Astrocyte of the spinal cord (primary cell): ENCODE data around the gene UMAD1.
"Not testable (repeated sequence)": the region's sequence is repeated elsewhere in the genome, so short reads cannot be mapped to it uniquely, and the experiment has no call there.

ENCODE experiments used
- DNase-seq: peaks from one replicate; pipeline ENCODE4 v3.0.0; 2011; ENCODE audit warnings: low read depth, low spot score
- H3K4me3 ChIP-seq: 2 replicates; pipeline ENCODE4 v1.5.1; 2011; ENCODE audit warnings: low read depth, mild to moderate bottlenecking, low read length, moderate library complexity
- in situ Hi-C: cut with HindIII; loops from 2 replicates; pipeline ENCODE4 v1.10.0; 2017; ENCODE audit warnings: low sequenced_read_pairs
- TF ChIP-seq, protein P1 (sequence below): IDR thresholded peaks from 2 replicates; pipeline ENCODE4 v1.5.1; 2012; ENCODE audit warnings: low read depth, mild to moderate bottlenecking, low read length, inconsistent platforms

The UMAD1 gene

DNA sequence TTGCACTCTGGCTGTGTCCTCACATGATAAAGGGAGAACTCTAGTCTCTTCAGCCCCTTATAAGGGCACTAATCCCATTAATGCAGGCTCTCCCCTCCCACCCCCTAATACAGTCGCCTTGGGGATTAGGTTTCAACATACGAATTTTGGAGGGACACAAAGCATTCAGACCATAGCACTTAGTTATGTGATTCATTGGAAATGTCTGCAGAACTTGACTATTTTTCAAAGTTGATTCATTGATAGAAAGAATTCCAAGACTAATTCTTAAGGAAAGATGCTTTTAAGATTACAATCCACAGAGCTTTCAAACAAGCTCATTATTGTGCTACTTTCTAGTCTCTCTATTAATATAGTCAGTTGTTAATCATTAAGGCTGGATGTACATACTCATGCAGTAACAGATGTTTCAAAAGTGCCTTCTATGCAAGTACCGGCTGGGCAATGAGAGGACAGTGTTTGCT lies 163.2 kb downstream of the UMAD1 start:
- TF ChIP-seq, protein P1, sequence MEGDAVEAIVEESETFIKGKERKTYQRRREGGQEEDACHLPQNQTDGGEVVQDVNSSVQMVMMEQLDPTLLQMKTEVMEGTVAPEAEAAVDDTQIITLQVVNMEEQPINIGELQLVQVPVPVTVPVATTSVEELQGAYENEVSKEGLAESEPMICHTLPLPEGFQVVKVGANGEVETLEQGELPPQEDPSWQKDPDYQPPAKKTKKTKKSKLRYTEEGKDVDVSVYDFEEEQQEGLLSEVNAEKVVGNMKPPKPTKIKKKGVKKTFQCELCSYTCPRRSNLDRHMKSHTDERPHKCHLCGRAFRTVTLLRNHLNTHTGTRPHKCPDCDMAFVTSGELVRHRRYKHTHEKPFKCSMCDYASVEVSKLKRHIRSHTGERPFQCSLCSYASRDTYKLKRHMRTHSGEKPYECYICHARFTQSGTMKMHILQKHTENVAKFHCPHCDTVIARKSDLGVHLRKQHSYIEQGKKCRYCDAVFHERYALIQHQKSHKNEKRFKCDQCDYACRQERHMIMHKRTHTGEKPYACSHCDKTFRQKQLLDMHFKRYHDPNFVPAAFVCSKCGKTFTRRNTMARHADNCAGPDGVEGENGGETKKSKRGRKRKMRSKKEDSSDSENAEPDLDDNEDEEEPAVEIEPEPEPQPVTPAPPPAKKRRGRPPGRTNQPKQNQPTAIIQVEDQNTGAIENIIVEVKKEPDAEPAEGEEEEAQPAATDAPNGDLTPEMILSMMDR, result no peak
- no peak overlapping the region for H3K4me3 ChIP-seq
- in situ Hi-C loops, result no loop called here
- DNase-seq, result no peak

DNA sequence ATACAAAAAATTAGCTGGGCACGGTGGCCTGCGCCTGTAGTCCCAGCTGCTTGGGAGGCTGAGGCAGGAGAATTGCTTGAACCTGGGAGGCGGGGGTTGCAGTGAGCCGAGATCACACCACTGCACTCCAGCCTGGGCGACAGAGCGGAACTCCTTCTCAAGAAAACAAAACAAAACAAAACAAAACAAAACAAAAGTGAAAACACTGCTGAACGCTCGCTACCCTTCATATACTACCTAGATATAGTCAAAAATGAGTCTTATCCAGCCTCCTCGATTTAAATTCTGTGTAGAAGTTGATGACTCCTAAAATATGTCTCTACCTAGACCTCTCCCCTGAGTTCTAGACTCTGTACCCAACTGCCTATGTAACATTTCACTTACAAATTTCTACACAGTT lies 164.3 kb downstream of the UMAD1 start:
- in situ Hi-C loops, DNase-seq, H3K4me3 ChIP-seq: not testable (repeated sequence)

DNA sequence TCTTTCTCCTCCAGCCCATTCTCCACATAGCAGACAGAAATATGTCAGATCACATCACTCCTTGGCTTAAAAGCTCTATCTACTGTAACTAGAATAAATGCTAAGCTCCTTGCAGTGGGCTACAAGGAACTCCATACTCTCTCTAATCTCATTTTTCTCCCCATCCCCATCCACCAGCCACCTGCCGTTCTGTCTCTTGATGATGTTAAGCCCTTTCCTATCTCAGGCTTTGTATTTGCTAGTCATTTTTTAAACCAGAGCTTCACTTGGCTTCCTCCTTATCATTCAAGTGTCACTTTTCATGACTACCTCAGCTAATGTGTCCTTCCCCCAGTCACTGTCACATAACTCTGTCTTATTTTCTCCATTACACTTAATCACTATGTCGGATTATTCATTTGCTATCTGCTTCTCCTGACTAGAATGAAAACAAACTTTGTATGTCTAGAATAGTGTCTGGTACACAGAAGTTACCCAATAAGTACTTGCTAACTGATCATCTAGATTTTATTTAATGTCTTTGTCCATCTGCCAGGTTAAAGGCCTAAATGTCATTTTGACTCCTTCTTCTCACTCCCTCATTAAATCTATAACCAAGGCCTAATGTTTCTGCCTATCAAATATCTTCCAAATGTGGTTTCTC lies 165.1 kb downstream of the UMAD1 start:
- no peak for DNase-seq
- TF ChIP-seq, protein P1, result no peak
- no peak overlapping the region for H3K4me3 ChIP-seq
- in situ Hi-C loops, result no loop called here

DNA sequence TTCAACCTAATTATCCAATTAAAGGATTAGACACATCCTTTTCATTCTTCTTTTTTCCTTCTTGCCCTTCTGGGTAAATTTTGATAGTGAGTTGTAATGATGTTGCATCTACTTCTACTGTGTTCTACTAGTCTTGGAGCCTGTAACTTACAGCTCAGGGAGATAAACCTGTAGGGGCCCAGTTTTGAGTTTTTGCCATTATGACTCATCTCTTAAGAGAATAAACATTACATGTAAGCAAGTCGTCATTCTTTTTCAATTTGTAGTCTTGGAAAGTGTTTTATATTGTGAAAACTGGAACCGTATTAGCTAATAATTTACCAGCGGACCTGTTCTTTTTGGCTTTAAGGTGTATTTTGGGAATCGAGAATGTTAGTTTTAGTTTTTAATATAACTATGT lies 167.6 kb downstream of the UMAD1 start:
- DNase-seq, result peak; percentile 79
- TF ChIP-seq, protein P1, result no peak
- in situ Hi-C loops, result no loop called here
- no peak overlapping the region for H3K4me3 ChIP-seq

DNA sequence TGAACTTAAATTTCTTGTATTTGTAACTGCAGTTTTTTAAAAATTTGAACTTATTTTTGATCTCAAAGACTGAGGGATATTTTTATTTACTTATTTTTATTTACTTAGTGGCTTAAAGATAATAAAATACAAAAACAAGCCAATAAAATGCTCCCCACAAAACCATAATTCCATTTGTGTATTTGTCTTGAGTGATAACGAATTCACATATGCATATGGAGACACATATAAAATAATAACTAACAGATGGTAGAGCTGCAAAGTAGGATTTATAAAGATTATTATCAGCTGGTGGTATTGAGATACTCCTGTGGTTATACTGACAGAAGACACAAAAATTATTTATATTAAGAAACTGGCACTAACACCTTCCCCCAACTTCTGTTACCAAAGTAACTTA lies 168.1 kb downstream of the UMAD1 start:
- in situ Hi-C loops, result no loop called here
- DNase-seq, result no peak
- H3K4me3 ChIP-seq, result no peak overlapping the region
- TF ChIP-seq, protein P1, result no peak

DNA sequence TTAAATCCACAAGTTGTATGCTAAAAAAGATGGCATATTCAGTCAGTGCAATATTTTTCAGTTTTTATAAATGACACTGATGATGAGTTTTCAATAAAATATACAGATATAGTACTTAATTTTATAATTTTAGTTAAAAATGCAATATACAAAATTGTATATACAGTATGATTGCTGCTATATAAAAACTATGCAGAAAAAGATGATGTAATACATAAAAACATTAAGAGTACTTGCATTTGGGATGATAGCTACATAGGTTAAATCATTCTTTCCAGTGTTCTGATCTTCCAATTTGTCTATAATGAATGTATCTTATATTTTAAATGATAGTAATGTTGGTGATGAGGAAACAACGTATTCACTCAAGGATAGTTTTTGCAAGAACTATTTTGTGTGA lies 169.8 kb downstream of the UMAD1 start:
- no peak overlapping the region for H3K4me3 ChIP-seq
- in situ Hi-C loops, result no loop called here
- TF ChIP-seq, protein P1, result no peak
- no peak for DNase-seq

DNA sequence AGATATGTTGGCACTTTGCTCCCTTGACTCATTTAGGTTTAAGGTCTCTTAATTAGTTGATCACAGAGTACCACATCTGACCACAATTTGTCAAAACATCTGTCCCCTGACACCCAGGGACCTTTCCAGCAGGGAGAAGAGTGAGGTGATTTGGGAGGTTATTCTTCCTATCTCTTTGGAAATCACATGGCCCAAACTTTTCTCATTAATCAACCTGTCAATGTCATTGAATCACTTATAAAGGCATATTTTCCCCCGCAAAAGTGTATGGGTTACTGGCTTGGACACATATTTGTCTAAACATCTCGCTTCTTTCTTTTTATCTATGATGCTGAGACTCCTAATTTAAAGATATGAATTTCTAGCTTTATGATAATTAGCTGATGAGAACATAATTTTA lies 170.3 kb downstream of the UMAD1 start:
- DNase-seq, result no peak
- in situ Hi-C loops, result no loop called here
- TF ChIP-seq, protein P1, result no peak
- H3K4me3 ChIP-seq, result no peak overlapping the region
